ENCODE data around the gene GLIS1.

Gene GLIS1

DNA sequence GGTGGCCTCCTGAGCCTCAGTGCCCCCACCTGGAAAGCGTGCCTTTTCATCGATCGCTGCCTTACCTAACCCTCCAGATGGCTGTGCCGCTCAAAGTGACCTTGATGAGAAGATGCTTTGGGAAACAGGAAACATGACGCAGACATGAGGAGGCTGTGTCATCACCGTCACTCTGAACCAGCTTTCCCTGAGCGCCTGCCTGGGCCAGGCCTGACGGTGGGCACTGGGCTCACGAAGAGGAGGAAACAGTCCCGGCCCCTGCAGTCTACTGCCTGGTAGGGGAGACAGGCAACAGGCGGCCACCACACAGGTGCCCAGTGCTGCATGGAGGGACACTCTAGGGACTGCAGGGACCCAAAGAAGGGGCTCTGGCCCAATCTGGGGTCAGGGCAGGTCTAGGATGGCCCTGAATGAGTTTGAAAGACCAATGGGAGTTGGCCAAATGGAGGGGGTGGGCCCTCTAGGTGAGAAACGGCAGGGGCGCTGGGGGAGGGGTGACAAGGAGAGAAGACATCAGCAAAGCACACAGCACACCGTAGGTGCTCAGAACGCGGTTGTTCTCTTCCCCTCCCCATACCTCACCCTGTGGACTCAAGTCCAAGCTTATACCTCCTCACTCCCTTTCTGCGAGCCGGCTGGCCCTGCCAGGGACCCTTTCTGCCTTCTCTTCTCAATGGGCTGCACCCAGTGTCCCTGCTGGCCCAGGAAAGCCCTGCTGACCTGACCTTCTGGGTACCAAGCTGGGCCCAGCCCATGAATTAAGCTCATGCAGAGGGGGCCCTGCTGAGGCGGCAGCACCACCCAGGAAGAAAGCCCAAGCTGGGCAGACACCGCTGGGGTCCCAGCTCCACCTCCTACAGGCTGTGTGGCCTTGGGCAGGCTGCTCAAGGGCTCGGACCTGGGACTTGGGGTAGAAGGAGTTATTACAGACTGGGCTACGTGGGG lies 44.9 kb downstream of the GLIS1 start:
- Histone ChIP-seq H3K27ac (ENCODE audit: low read length) (no peak overlapping the region), H3K4me3 (ENCODE audit: low read depth in 1 of 2, low read length in 2 of 2) (no peak overlapping the region), H3K9me3 (ENCODE audit: insufficient read depth, low read length, severe bottlenecking) (no peaks in the 10 kb centered on the region), H3K9ac (ENCODE audit: low read depth, low read length) (no peak overlapping the region), H3K36me3 (ENCODE audit: insufficient read depth, low read length) (no peaks in the 10 kb centered on the region), H3K4me2 (ENCODE audit: insufficient read depth, low read length) (no peak overlapping the region), H3K27me3 (ENCODE audit: insufficient read depth, low read length, poor library complexity) (peaks cover 9% of the 10 kb centered on the region), H2AFZ (ENCODE audit: low read depth, low read length) (no peak overlapping the region), H3K4me1 (ENCODE audit: insufficient read depth, low read length) (no peaks in the 10 kb centered on the region), H3K79me2 (ENCODE audit: insufficient read depth, low read length) (no peaks in the 10 kb centered on the region), H4K20me1 (ENCODE audit: insufficient read depth, low read length) (no peaks in the 10 kb centered on the region; the same call in 1 of the 2 replicates)
- TF ChIP-seq, protein P1, sequence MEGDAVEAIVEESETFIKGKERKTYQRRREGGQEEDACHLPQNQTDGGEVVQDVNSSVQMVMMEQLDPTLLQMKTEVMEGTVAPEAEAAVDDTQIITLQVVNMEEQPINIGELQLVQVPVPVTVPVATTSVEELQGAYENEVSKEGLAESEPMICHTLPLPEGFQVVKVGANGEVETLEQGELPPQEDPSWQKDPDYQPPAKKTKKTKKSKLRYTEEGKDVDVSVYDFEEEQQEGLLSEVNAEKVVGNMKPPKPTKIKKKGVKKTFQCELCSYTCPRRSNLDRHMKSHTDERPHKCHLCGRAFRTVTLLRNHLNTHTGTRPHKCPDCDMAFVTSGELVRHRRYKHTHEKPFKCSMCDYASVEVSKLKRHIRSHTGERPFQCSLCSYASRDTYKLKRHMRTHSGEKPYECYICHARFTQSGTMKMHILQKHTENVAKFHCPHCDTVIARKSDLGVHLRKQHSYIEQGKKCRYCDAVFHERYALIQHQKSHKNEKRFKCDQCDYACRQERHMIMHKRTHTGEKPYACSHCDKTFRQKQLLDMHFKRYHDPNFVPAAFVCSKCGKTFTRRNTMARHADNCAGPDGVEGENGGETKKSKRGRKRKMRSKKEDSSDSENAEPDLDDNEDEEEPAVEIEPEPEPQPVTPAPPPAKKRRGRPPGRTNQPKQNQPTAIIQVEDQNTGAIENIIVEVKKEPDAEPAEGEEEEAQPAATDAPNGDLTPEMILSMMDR (IDR thresholded peaks at IDR 0.05; ENCODE audit: borderline replicate concordance, extremely low read depth, low read length, poor library complexity, severe bottlenecking) = no peak
- no peak for TF ChIP-seq EZH2 (IDR thresholded peaks at IDR 0.05; ENCODE audit: borderline replicate concordance, low read depth, low read length, severe bottlenecking)
- ATAC-seq (ENCODE audit: insufficient read depth, low read depth) (no peak), DNase-seq (no peak)

GRCh38 chr1:53693339-53693738 lies 45.6 kb downstream of the GLIS1 start:
- no peak for ATAC-seq (ENCODE audit: insufficient read depth, low read depth)
- TF ChIP-seq, protein P1 (IDR thresholded peaks at IDR 0.05; ENCODE audit: borderline replicate concordance, extremely low read depth, low read length, poor library complexity, severe bottlenecking) = no peak
- no peak for TF ChIP-seq EZH2 (IDR thresholded peaks at IDR 0.05; ENCODE audit: borderline replicate concordance, low read depth, low read length, severe bottlenecking)
- no peak overlapping the region for H3K27ac ChIP-seq (ENCODE audit: low read length)
- peaks cover 9% of the 10 kb centered on the region for H3K27me3 ChIP-seq (ENCODE audit: insufficient read depth, low read length, poor library complexity)
- no peaks in the 10 kb centered on the region; the same call in 1 of the 2 replicates for H4K20me1 ChIP-seq (ENCODE audit: insufficient read depth, low read length)
- no peak overlapping the region for H3K4me2 ChIP-seq (ENCODE audit: insufficient read depth, low read length)
- H3K9me3 ChIP-seq (ENCODE audit: insufficient read depth, low read length, severe bottlenecking) = no peaks in the 10 kb centered on the region
- H3K4me3 ChIP-seq (ENCODE audit: low read depth in 1 of 2, low read length in 2 of 2) = no peak overlapping the region
- H3K36me3 ChIP-seq (ENCODE audit: insufficient read depth, low read length) = no peaks in the 10 kb centered on the region
- no peak for DNase-seq
- H3K9ac ChIP-seq (ENCODE audit: low read depth, low read length) = no peak overlapping the region
- H3K79me2 ChIP-seq (ENCODE audit: insufficient read depth, low read length) = no peaks in the 10 kb centered on the region
- H2AFZ ChIP-seq (ENCODE audit: low read depth, low read length) = no peak overlapping the region
- H3K4me1 ChIP-seq (ENCODE audit: insufficient read depth, low read length) = no peaks in the 10 kb centered on the region

DNA sequence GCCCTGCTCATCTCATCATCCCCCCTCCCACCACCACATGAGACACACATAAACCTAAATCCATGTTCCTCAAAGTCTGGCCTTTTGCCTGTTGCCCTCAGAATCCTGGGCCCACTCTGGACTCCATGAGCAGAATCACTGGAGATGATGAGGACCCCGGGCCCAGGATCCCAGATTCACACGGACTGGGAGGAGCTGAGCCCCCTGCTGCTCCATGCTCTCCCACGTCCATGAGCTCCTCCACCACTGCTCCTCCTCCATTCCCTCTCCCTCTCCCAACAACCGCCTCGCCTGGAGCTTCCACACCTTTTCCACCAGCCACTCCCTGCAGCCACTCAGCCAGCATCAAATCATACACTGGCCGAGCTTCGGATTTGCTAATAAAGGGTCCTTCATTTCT lies 47.6 kb downstream of the GLIS1 start:
- Histone ChIP-seq H4K20me1 (ENCODE audit: insufficient read depth, low read length) (no peaks in the 10 kb centered on the region; the same call in 1 of the 2 replicates), H3K9me3 (ENCODE audit: insufficient read depth, low read length, severe bottlenecking) (no peaks in the 10 kb centered on the region), H3K36me3 (ENCODE audit: insufficient read depth, low read length) (no peaks in the 10 kb centered on the region), H3K4me1 (ENCODE audit: insufficient read depth, low read length) (no peaks in the 10 kb centered on the region), H3K4me2 (ENCODE audit: insufficient read depth, low read length) (no peak overlapping the region), H3K27me3 (ENCODE audit: insufficient read depth, low read length, poor library complexity) (peaks cover 6% of the 10 kb centered on the region), H3K27ac (ENCODE audit: low read length) (no peak overlapping the region), H2AFZ (ENCODE audit: low read depth, low read length) (no peak overlapping the region), H3K4me3 (ENCODE audit: low read depth in 1 of 2, low read length in 2 of 2) (no peak overlapping the region), H3K9ac (ENCODE audit: low read depth, low read length) (no peak overlapping the region), H3K79me2 (ENCODE audit: insufficient read depth, low read length) (no peaks in the 10 kb centered on the region)
- ATAC-seq (ENCODE audit: insufficient read depth, low read depth) (no peak), DNase-seq (no peak)
- TF ChIP-seq, protein P1 (IDR thresholded peaks at IDR 0.05; ENCODE audit: borderline replicate concordance, extremely low read depth, low read length, poor library complexity, severe bottlenecking) = no peak
- no peak for TF ChIP-seq EZH2 (IDR thresholded peaks at IDR 0.05; ENCODE audit: borderline replicate concordance, low read depth, low read length, severe bottlenecking)

Data from DND-41 (cell line).